SKM-1 (cell line): ENCODE measurements around the gene TCF20.
A peak's percentile ranks its signal among the peaks of the same experiment; 100 is the strongest.

Experiments
- DNase-seq: peaks from one replicate; lab custom pipeline; 2025; ENCODE audit not compliant: unreplicated experiment; lab: John Stamatoyannopoulos, UW

TCF20 gene

GRCh38 chr22:42270510-42271190 lies at the start of gene TCF20:
TCF20 (minus strand) TSS chr22:42270653; CDS start chr22:42215305, 55,348 bp downstream.
- DNase-seq, result peak; percentile 41

GRCh38 chr22:42319386-42319785 lies 48.9 kb upstream of the TCF20 start:
- no peak for DNase-seq

GRCh38 chr22:42318967-42319366 lies 48.5 kb upstream of the TCF20 start:
- no peak for DNase-seq

GRCh38 chr22:42317691-42318547 lies 47.5 kb upstream of the TCF20 start:
- no peak for DNase-seq

GRCh38 chr22:42317008-42317407 lies 46.6 kb upstream of the TCF20 start:
- no peak for DNase-seq

GRCh38 chr22:42315392-42315756 lies 44.9 kb upstream of the TCF20 start:
- no peak for DNase-seq

GRCh38 chr22:42314709-42315391 lies 44.4 kb upstream of the TCF20 start:
- DNase-seq, result no peak

GRCh38 chr22:42313804-42314581 lies 43.5 kb upstream of the TCF20 start:
- no peak for DNase-seq

GRCh38 chr22:42313204-42313603 lies 42.8 kb upstream of the TCF20 start:
- DNase-seq, result no peak

GRCh38 chr22:42310291-42311015 lies 40.0 kb upstream of the TCF20 start:
- DNase-seq, result no peak

GRCh38 chr22:42309865-42310264 lies 39.4 kb upstream of the TCF20 start:
- DNase-seq, result no peak

- no peak for DNase-seq
Measured at GRCh38 chr22:42308892-42309468, 38.5 kb upstream of the TCF20 start.

- no peak for DNase-seq
Measured at GRCh38 chr22:42307806-42308563, 37.5 kb upstream of the TCF20 start.

GRCh38 chr22:42306010-42306409 lies 35.6 kb upstream of the TCF20 start:
- DNase-seq, result no peak

GRCh38 chr22:42304324-42304790 lies 33.9 kb upstream of the TCF20 start:
- DNase-seq, result no peak

GRCh38 chr22:42303396-42304323 lies 33.2 kb upstream of the TCF20 start:
- DNase-seq, result no peak

- DNase-seq, result no peak
Measured at GRCh38 chr22:42301742-42302102, 31.3 kb upstream of the TCF20 start.

GRCh38 chr22:42301077-42301741 lies 30.8 kb upstream of the TCF20 start:
- peak; percentile 89 for DNase-seq
